GM19463 (cell line): ENCODE data around the gene PFKFB4.
"Not testable (repeated sequence)": the region's sequence is repeated elsewhere in the genome, so short reads cannot be mapped to it uniquely, and the experiment has no call there.

Source experiments
- ATAC-seq: cut with Tn5 transposase; IDR thresholded peaks from one replicate; pipeline ENCODE4 v1.9.1; 2021; ENCODE audit warnings: mild to moderate bottlenecking, moderate library complexity; ENCODE audit not compliant: unreplicated experiment

Gene PFKFB4

DNA sequence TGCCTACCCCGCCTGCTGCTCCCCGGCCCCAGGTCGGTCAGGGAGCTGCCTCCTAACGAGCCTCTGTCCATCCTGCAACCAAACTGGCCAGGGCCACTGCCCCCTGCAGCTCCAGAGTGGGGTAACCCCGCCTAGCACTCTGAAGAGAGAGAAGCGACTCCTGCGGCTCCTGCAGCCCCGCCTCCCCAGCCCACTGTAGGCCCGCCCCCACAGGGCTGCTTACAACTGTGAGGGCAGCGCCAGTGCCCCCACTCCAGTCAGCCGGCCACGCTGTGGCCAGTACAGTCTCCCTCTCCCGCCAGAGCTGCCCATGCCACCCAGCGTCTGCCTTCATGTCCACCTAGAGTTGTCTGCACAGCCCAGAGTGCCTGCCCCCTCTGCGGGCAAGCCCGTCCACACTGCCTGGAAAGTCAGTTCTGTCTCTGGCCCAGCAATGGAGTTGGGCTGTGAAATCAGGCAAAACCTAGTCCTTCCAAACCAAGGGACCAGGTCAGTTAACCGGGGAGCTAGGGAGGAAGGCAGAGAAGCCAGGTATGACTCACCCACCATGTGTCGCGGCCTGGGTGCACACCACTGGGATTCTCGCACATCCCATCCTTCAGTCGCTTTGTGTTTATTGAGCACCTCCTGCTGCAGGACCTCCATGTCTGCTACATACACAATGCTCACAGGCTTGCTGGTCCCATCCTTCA is 4.6 kb upstream of the PFKFB4 start:
- no peak for ATAC-seq

DNA sequence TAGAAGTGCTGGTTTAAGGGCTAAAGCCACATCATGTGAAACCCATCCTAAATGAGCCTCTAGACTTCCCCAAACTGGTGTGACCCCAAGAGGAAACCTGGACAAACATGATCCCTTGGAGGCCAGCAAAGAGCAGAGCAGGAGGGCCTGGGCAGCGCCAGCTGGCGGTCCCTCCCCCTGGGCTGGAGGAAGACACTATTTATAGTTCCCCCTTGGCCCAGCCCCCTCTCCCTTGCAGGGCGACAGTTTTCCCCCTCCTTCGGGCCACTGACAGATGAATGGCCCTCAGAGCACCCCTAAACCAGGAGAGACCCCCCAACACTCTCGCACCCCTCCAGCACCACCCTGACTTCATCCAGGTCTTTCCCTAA is 4.0 kb upstream of the PFKFB4 start:
- ATAC-seq: no peak

DNA sequence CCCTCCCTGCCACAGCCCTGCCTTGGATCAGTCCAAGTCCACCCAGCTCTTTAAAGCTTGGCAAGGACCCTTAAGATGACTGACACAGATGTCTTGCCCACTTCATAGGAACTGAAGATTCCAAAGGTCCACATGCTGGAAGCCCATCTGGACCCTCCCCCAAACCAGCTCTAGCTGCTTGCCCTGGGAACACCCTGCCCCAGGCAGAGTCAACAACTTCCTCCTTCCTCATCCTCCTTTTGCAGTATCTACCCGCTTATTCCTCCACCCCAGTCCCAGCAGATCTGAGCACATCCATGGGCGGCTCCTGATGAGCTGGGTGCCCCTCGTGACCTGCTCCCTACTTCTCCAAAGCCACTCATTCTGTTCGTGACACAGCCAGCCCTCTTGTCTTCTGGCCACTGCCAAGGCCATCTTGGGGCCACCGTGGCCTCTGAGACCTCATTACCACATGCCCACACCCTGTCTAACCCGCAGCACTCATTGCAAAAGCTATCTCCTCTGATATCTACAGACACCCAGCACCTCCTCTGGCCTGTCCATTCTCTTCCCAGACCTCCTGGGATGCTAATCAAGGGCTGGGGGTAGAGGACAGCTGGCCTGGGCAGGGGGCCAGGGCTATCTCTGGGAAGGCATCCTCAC is 2.0 kb upstream of the PFKFB4 start:
- no peak for ATAC-seq

DNA sequence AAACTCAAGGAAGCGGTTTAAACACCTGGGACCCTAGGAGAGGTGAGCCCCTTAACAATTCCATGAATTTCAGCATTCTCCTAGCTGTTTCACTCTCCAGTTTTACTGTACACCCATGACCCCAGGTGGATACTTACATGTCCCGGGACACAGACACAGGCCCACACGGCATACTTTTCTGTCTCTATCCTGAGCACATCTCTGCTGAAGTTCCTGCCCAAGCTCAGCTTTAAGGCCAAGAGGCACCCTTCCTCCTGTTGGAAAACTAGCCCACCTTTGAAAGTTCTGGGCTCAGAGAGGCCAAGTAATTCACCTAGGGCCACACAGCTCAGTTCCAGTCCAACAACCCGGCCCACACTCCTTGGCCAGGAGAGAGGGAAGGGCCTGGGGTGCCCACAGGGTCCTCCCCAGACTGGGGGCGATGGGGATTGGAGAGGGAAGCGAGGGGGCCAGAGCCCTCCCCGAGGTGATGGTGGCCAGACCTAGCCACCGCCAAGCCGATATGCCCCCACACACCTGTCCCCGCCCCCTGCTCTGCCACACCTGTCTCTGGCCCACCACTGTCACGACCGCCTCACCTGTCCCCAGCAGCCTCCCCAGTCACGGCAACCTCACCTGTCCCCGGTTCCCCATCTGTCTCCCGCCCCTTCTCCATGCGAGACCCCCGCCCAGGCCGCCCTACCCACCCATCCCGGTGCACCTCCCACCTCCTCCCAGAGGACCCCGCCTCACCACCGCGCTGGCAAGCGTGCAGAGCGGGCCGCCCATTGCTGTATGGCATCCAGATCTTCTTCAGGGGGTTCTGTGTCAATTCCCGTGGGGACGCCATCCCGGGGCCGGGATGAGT is 431 bp downstream of the PFKFB4 start:
- no peak for ATAC-seq

DNA sequence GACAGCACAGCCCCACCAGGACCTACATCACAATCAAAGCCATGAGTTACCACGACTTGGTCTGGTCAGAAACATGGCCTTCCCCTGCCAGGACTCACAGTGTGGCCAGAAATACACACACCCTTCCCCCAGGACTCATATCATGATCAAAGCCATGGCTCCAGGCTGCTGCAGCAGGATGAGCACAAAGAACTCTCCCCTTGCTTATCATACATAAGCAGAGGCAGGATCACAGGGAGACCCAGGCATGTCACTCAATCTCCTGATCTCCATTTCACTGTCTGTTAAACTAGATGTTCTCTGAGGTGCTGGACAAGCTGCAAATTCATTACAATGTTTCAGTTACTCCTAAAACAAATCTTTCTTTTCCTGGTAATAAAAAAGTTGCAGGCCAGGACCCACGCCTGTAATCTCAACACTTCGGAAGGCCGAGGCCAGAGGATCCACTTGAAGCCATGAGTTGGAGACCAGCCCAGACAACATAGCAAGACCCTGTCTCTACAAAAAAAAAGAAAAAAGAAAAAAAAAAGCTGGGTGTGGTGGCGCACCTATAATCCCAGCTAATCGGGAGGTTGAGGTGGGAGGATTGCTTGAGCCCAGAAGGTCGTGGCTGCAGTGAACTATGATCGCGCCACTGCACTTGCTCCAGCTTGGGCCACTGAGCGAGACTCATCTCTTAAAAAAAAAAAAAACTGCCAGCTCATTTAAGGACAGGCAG is 1.2 kb downstream of the PFKFB4 start:
- no peak for ATAC-seq

DNA sequence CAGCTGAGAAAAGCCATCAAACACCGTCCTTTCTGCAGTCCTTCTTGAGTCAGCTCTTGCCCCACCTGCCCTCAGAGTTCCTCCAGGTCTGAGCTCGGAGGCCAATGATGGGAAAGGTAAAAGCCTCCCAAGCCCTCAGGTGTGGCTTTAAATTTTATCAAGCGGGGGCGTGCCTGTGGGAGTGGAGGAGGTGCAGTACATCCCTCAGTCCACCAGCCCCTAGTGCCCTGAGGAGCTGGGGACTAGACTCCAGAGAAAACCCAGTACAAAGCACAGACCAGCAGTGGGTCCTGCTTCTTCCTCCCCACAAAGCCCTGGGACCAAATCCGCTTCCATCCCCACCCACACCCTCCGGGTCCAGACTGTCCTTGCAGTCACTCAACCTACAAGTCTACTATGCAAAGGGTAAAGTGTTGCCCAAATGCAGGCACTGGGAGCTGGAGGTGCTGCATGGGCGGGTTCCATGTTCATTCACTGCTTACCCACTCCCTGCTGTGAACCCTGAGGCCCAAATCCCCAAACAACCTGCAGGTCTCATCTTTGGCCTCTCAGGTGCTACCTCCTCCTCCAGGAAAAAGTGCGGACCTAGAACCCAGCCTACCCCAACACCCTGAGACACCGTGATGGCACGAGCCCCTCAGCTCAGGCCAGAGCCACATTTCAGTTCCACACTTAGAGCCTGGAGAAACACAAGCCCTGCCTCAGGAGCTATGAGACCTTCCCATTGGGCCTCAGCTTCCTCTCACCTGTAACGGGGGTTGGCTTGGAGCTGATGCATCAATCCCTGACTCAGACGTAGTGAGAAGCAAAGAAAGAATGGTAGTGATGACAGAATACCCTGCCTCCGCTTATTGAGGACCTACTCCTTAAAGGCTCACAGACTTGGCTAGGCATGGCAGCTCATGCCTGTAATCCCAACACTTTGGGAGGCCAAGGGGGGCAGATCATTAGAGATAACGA is 2.4 kb downstream of the PFKFB4 start:
- no peak for ATAC-seq

DNA sequence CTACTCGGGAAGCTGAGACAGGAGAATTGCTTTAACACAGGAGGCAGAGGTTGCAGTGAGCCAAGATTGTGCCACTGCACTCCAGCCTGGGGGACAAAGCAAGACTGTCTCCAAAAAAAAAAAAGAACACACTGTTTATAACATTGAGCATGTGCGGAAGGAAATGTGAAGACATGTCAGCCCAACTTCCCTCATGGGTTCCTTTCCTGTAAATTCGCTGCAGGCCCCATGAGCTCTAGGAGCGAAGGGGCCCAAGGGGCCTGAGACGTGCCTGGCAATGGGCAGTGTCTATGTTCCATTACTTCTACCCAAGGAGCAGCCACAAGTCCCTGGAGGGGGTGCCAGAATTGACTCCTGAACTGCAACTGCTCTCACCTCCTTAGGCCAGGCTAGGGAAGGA is 3.2 kb downstream of the PFKFB4 start:
- no peak for ATAC-seq

DNA sequence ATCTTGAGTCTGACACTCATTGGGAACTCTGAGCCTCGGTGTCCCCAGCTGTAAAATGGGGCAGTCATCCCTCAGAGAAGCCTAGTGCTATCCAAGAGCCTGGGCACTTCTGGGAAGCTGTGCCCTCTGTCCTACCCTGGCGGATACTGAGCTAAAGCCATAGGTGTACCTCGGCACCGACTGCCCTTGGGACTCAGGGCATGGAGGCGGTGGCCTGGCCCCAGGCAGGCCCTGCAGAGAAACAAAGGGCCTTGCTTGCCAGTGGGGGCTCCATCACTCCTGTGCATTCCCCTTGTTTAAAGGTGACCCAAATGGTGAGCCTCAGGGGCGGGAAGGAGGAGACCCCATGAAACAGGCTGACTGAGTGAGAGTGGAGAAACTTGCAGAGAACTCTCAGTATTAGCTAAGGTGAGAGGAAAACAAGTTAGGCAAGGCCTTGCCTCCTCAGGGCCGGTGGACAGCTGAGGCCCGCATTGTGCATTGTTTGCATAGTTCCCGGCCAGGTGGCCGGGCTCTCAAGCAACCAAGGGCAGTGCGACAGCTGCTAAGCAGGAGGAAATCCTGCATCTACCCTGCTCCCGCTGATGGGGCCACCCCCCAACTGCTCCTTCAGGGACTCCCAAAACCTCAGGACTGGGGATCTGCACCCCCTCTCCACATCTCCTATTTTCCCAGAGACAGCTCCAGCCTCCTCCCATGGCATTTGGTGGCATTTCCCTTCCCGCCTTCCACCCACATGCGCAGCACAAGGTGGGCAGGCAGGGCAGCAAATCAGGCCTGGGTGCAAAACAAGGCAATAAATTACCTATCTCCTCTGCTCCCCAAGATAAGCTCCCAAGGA is 4.3 kb downstream of the PFKFB4 start:
- ATAC-seq: no peak

DNA sequence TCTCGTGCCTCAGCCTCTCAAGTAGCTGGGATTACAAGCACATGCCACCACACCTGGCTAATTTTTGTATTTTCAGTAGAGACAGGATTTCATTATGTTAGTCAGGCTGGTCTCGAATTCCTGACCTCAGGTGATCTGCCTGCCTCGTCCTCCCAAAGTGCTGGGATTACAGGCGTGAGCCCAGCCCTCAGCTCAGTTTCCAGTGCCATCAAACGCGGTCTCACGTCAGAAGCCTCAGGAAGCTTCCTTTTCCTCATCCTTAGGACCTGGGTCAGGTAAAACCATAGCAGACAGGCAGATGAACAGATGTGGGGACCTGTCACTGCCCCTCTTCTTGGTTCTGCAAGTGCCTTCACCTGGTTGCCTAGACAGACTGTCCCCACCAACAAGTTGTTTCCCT is 5.0 kb downstream of the PFKFB4 start:
- not testable (repeated sequence) for ATAC-seq

DNA sequence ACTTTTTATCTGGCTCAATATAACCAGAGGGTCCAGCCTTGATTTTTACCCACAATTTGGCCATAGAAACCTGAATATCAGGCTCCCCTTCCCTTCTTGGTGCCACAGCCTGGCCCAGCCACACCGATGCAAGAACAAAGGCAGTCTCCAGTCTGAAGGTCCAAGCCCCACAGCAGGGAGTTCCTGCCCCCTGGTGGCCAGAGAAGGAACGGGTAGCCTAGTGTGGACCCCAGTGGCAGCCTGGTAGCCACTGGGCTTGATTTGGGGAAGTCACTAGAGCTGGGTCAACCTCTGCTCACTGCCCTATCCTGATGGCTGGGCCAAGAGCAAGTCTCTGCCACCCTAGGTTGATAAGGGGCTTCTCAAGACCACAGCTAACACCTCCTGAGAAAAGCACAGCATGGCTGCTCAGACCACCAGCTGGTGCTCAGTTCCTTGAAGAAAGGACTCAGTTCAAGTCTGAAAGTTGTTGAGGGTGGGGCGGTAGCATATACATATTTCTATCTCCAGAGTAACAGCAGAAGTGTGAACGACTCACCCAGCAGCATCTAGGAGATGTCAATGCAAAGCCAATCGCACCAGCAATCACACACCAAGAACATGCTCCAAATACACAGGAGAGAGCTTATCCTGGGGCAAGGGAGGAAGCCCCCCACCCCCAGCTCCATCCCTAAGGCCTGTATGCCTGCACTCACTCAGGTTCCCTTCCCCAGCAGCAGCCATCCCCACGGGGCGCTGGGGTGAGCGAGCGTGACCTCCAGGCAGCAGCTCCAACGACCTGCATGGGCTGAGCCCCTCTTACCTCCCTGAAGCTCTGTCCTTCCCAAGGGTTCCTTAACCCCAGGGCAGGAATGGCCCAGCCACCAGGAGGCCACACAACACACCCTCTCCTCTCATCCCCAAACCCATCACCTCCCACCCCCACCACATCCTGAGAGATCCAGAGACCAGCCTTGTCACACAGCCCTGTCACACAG is 7.6 kb downstream of the PFKFB4 start:
- peak; percentile 71 for ATAC-seq

DNA sequence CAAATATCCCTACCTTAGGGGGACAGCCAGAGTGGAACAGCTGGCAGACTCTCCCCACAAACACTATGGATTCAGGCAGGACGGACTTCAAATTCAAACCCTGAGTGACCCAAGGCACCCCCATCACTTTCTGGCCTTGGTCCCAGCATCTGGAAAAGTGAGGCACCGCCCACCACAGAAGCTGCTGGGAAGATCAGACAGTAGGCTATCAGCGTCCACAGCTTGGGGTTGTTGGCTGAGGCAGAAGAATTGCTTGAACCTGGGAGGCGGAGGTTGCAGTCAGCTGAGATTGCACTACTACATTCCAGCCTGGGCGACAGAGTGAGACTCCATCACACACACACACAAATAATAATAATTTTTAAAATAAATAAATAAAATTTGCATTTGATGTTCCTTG is 8.5 kb downstream of the PFKFB4 start:
- no peak for ATAC-seq

DNA sequence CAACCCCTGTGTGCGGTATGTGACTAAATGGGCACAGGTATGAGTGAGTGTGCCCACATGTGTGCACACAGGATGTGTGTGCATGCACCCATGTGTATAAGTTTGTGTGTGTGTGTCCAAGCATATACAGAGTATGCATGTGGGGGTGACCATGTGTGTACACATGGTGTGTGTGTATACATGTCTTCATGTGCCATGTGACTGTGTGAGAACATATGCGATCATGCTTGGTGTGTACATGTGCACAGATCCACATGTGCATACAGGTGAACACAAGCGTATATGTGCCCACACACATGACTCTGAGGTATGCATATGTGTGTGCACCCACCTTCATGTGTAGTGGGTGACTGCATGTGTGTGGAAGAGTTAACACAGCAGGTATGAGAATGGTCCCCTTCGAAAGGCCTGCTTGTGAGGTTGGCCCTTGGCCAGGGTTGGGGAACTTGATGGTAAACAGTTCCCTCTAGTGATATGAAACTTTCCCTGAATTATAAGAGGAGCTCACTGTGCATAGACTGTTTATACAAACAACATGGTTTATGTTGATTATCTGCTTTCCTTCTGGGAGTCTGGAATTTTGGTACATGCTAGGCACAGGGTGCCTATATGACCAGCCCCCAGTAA is 10.3 kb downstream of the PFKFB4 start:
- no peak for ATAC-seq

DNA sequence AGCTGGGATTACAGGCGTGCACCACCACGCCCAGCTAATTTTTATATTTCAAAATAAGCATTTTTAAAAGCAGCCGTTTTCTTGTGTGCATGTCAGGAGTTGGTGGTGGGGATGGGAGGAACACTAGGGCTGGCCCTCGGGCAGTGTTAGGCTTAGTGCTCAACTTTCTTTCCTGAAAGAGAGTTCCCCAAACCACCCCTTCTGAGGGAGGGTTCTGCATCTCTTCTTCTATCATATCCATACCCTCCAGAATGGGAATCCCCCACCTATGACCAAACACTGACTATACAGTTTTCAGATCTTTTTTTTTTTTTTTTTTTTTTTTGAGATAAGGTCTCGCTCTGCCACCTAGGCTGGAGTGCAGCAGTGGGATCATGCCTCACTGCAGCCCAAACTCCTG is 12.5 kb downstream of the PFKFB4 start:
- ATAC-seq: no peak

DNA sequence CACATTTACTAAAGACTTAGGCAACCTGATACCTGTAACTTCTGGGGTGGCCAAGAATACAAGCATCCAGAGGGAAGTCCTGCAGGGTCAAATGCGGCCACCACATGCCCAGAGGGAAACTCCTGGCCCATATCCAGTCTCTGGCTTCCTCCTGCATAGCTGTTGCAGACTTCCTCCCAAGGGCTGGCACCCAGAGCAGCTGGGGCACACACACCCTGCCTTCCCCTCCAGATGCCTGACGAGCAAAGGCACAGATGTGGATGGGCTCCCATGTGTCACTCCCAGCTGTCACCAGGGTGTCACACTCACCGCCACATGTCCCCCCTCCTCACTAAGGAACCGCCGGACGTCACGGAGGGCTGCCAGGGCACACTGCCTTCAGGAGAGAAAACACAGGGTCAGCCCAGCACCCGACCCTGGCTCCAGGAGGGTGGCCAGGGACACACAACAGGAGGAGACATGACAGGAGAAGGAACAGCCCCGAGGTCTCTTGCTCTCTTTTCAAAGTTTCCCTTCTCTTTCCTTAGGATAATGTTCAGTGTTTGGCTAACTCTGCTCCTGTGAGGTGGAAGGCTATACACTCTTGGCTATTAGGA is 13.2 kb downstream of the PFKFB4 start:
- no peak for ATAC-seq

DNA sequence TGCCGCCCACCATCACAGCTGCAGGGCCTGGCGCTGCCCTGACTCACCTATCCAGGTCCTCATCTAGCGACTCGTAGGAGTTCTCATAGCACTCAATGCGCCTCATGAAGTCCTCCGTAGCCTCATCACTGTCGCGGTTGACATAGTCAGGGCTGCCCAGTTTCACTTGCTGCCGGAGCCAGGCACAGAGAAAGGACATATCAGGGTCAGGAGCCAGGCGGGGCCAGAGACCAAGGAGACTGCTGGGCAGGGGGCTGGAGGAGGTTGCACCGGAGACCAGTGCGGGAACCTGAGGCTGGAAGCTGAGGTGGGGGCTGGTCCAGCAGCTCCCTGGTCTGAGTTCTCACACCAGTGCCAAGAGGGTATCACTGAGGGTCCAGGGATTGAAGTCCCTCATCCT is 18.2 kb downstream of the PFKFB4 start:
- no peak for ATAC-seq

DNA sequence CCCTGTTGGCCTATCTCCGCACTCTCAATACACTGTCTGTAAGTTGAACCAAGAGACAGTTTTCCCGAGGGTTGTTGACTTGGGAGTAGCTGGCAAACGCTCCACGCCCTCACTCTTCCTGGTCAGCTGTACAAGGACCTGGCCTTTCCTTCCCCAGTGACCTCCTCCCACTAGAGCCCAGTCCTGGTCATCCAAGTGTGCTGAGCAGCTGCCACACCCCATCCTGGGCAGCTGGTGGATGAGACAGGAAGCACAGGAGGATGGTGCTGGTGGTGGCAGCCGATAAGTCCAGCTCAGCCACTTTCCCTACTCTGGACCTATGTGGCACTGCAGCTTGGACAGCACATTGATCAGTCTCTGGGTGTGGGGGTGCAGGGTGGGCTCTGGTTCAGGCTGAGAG is 19.8 kb downstream of the PFKFB4 start:
- no peak for ATAC-seq

DNA sequence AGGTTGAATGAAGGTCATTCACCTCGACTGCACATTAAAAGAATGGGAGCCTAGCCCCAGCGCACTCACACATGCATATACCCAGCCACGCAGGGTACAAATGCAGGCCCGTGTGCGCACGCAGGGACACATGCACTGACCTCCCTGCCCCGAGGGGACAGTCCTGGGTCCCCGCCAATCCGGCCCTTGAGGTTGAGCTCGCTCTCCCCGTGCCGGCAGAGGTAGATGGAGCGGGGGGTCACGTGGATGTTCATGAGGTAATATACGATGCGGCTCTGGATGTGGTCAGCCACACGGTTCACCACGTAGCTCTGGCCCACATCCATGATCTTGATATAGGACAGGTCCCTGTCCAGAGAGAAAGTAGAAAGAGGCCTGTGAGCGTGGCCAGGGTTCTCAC is 20.5 kb downstream of the PFKFB4 start:
- no peak for ATAC-seq
